Pancreas (tissue), 10 donors: ENCODE data around the gene KRTAP10-6. TPM values are rescaled to one million over a fixed set of nuclear protein-coding genes. Genes with fewer than 3 reads are reported as not detected.
A peak's percentile ranks its signal among the peaks of the same experiment; 100 is the strongest.

Experiments used
- ATAC-seq, 4 donors: fragments of 200-7000 bp; cut with Tn5 transposase; one replicate each; pipeline versions ENCODE4 v1.8.0 to v1.9.1; 2020; ENCODE audit warnings: mild to moderate bottlenecking in 4 of 4, moderate library complexity in 4 of 4
- DNase-seq, 6 donors: peaks; one replicate each; pipeline ENCODE4 v3.0.0-alpha.2; 2020
- FAIRE-seq: peaks from 2 replicates; lab custom pipeline; 2012; peaks lifted over from hg19 to GRCh38; lab: Jason Lieb, UNC
- H3K27ac ChIP-seq, 4 donors: fragments of 200-600 bp; sonication (generic); 1 replicate in 3 of 4; 2 replicates in 1 of 4; pipeline versions ENCODE4 v1.5.0 to v1.8.0; 2020
- H3K27me3 ChIP-seq, 4 donors: fragments of 200-600 bp; one replicate each; pipeline ENCODE4 v1.8.0; 2021
- H3K36me3 ChIP-seq, 3 donors: fragments of 200-600 bp; sonication (generic) in 1 of 3; one replicate each; pipeline versions ENCODE4 v1.5.0 to v1.8.0; 2020 to 2021
- H3K4me1 ChIP-seq, 3 donors: fragments of 200-600 bp; one replicate each; pipeline ENCODE4 v1.8.0; 2021
- H3K4me3 ChIP-seq, 4 donors: fragments of 200-600 bp; sonication (generic) in 2 of 4; one replicate each; pipeline versions ENCODE4 v1.5.0 to v1.8.0; 2020 to 2021
- H3K9me3 ChIP-seq, 4 donors: fragments of 200-600 bp; one replicate each; pipeline ENCODE4 v1.8.0; 2021
- WGBS, 2 donors: extraction: QIAGEN DNeasy Blood & Tissue Kit; methylation state at CpG; one replicate each; pipeline ENCODE4 v1.1.7; 2013; 5-methylcytosine and 5-hydroxymethylcytosine counted together
- intact Hi-C, 3 donors: fragments of 100-400 bp; cut with DNase I; formaldehyde crosslinking; loops; one replicate each; pipeline versions ENCODE4 v1.11.1 to v1.14.2; 2022
- polyA plus RNA-seq, 2 donors: library from polyadenylated mRNA; stranded (reverse); fragments of 200-250 nt; gene quantifications; one replicate each; pipeline ENCODE4 v1.2.3, GENCODE V29; 2013
- total RNA-seq, 6 donors: library from RNA; stranded (reverse); fragmentation: NEBNext Ultra II Directional in 4 of 6; extraction: Animal tissue kit (Norgen Biotek cat#: 25700) in 4 of 6; gene quantifications; one replicate each; pipeline versions ENCODE4 v1.2.1 to v1.2.4, GENCODE V29; 2021 to 2023
- TF ChIP-seq, protein P1 (sequence below), 4 donors: fragments of 200-600 bp; sonication (generic) in 3 of 4; IDR thresholded peaks; one replicate each; pipeline versions ENCODE4 v1.5.0 to v1.8.0; 2021; ENCODE audit warnings: antibody characterized with exemption in 4 of 4
- donor health status: healthy with polysubstance abuse.
- donor health status: DM: no; HTN: no; CAD: no; lungs with moderate emphysema.
- donor health status: DM: no; HTN: no; CAD: no.
- donor health status: control.
- donor health status: control.
- donor health status: Bipolar disorder and iron deficiency.
- donor health status: DM: yes; HTN: yes; CAD: no.
- donor health status: DM: no; HTN: no; CAD: no.
- donor health status: DM: no; HTN: no; CAD: no.
- donor health status: DM: yes; HTN: yes; CAD: no.

Gene KRTAP10-6
- total and polyA plus RNA-seq, 8 donors: not detected

DNA sequence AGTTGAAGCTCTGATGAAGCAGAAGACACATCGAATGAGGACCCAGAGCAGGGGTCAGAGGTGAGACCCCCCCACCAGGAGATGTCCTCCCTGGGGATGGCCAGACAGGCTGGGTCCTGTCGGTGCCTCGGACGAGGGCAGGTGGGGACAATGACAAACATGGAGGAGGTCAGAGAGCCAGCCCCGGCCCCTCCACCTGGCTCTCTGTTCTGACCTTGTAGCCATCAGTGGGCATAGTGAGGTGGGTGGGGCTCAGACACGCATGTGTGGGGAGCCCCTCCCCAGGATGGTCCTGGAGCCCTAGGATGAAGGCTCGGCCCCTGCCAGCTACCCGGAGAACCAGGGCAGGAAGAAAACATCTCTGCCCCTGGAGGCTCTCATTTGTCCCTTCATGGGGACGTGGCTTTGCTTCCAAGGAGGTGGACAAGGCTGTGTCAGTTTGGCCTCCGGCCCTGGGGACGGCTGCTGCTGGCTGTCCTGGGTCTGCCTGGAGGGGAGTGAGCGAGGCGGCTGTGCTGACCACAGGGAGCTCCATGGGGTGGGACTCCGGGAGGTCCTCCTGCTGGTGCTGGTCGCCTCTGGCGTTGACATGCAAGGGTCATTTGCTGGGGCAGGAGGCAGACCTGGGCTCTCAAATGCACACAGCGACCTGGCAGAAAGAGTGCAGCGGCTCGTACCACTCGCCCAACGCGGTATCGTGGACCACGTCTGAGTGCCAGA, 2.6 kb downstream of the KRTAP10-6 start:
- peak in 1 of 6 donors; percentile 28 for DNase-seq
- no peaks in the 10 kb centered on the region for H3K4me1 ChIP-seq
- intact Hi-C loops: no loop called here
- no peak for FAIRE-seq
- no peaks in the 10 kb centered on the region for H3K9me3 ChIP-seq
- H3K4me3 ChIP-seq: no peak overlapping the region
- TF ChIP-seq, protein P1, sequence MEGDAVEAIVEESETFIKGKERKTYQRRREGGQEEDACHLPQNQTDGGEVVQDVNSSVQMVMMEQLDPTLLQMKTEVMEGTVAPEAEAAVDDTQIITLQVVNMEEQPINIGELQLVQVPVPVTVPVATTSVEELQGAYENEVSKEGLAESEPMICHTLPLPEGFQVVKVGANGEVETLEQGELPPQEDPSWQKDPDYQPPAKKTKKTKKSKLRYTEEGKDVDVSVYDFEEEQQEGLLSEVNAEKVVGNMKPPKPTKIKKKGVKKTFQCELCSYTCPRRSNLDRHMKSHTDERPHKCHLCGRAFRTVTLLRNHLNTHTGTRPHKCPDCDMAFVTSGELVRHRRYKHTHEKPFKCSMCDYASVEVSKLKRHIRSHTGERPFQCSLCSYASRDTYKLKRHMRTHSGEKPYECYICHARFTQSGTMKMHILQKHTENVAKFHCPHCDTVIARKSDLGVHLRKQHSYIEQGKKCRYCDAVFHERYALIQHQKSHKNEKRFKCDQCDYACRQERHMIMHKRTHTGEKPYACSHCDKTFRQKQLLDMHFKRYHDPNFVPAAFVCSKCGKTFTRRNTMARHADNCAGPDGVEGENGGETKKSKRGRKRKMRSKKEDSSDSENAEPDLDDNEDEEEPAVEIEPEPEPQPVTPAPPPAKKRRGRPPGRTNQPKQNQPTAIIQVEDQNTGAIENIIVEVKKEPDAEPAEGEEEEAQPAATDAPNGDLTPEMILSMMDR (IDR thresholded peaks at IDR 0.05): no peak
- ATAC-seq: no peak
- H3K27me3 ChIP-seq: peaks cover 0 to 7% (median 0%) of the 10 kb centered on the region in 4 donors
- no peaks in the 10 kb centered on the region for H3K36me3 ChIP-seq
- 48 to 55% methylated on average over 24 of the region's 24 CpGs for WGBS, 2 donors
- no peak overlapping the region for H3K27ac ChIP-seq

DNA sequence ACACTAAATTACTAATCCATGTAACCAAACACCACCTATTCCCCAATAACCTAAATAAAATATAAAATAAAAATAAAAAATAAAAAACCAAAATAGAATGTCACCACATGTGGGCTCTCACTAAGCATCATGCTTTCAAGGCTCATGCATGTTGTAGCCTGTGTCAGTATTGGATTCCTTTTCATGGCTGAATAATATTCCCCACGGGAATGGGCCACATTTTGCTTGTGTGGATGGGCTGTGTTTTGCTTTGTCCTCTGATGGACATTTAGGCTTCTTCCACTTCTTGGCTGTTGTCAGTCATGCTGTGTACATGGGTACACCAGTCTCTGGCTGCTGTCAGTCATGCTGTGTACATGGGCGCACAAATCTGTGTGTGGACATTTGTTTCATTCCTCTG, 3.2 kb downstream of the KRTAP10-6 start:
- Histone ChIP-seq H3K27ac (no peak overlapping the region), H3K9me3 (no peaks in the 10 kb centered on the region), H3K27me3 (peaks cover 0 to 7% (median 0%) of the 10 kb centered on the region in 4 donors), H3K4me1 (no peaks in the 10 kb centered on the region), H3K4me3 (no peak overlapping the region), H3K36me3 (no peaks in the 10 kb centered on the region)
- TF ChIP-seq, protein P1 (IDR thresholded peaks at IDR 0.05): no peak
- ATAC-seq (no peak), DNase-seq (no peak), FAIRE-seq (no peak)
- intact Hi-C loops: no loop called here
- WGBS, 2 donors: 80 to 91% methylated on average over 2 of the region's 2 CpGs

DNA sequence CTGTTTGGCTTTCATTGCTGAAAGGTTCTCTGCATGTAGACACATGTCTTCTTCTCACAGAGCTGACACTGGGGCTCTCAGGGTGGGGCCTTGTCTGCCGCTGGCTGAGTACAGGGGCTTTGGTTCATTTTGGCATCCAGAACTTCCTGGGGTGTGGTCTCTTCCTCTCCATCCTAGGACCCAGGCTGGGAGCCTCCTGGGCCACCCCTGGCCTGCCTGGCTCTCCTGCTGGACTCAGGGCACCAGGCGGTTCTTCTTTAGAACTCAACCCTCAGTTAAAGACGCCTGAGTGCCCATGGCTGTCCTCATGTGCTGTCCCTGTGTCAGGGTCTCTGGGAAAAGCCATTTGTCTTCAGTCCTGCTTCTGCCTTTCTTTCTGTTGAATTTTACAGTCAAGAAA, 6.4 kb downstream of the KRTAP10-6 start:
- no peak for ATAC-seq
- H3K4me3 ChIP-seq: no peak overlapping the region
- intact Hi-C loops: no loop called here
- H3K4me1 ChIP-seq: no peaks in the 10 kb centered on the region
- no peak overlapping the region for H3K27ac ChIP-seq
- TF ChIP-seq, protein P1 (IDR thresholded peaks at IDR 0.05): no peak
- peaks cover 0 to 11% (median 0%) of the 10 kb centered on the region in 4 donors for H3K27me3 ChIP-seq
- peak in 1 of 6 donors; percentile 19 for DNase-seq
- no peaks in the 10 kb centered on the region for H3K9me3 ChIP-seq
- FAIRE-seq: no peak
- no peaks in the 10 kb centered on the region for H3K36me3 ChIP-seq
- 70 to 74% methylated on average over 3 of the region's 3 CpGs for WGBS, 2 donors

DNA sequence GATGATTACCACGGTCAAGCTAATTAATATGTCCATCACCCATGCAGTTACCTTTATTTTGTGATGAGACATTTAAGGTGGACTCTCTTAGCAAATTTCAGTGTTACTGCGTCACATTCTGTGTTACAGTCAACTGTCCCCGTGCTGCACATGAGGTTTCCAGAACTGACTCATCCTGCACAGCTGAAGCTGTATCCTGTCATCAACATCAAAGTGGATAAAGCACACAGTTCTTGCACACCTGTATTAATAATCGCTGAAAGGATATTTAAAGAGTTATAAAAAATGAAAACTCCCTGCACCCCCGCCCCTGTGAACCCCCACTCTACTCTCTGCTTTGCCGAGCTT, 8.5 kb downstream of the KRTAP10-6 start:
- Histone ChIP-seq H3K4me3 (no peak overlapping the region), H3K27me3 (peaks cover 0 to 11% (median 0%) of the 10 kb centered on the region in 4 donors), H3K27ac (no peak overlapping the region), H3K9me3 (no peaks in the 10 kb centered on the region), H3K36me3 (no peaks in the 10 kb centered on the region), H3K4me1 (no peaks in the 10 kb centered on the region)
- TF ChIP-seq, protein P1 (IDR thresholded peaks at IDR 0.05): no peak
- 58 to 69% methylated on average over 6 of the region's 6 CpGs for WGBS, 2 donors
- intact Hi-C loops: no loop called here
- FAIRE-seq: no peak
- DNase-seq: no peak
- no peak for ATAC-seq

DNA sequence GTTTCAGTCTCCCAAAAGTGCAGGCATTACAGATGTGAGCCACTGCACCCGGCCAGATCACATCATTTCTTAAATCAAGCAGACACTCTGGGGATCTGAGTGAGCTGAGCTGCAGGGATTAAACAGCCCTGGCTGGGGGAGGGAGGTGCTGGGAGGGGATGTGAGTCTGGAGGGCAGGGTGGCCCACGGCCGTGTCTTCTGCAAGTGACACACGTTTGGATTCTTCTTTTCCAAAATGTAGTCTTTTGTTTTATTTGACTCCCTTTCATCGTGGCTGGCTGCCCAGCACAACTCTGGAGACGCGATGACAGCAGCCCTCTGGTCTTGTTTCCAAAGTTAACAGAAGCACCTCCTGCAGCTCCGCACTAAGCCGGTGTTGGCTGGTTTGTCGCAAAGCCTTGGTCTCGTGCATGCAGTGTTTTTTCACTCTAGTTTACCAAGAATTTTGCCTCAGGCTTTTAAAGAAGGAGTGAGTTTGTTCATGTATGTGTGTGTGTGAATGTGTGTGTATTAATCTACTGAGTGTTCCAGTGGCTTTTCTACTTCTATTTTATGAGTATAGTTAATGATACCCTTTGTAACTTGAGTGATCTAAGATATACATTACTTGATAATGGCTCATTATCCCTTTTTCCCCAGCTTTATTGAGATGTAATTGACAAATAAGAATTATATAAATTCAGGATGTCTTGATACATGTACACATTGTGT, 9.1 kb downstream of the KRTAP10-6 start:
- Histone ChIP-seq H3K4me1 (no peaks in the 10 kb centered on the region), H3K27me3 (peaks cover 0 to 11% (median 0%) of the 10 kb centered on the region in 4 donors), H3K27ac (no peak overlapping the region), H3K4me3 (no peak overlapping the region), H3K9me3 (no peaks in the 10 kb centered on the region), H3K36me3 (no peaks in the 10 kb centered on the region)
- FAIRE-seq (no peak), DNase-seq (no peak), ATAC-seq (no peak)
- intact Hi-C loops: no loop called here
- 18 to 22% methylated on average over 11 of the region's 11 CpGs for WGBS, 2 donors
- TF ChIP-seq, protein P1 (IDR thresholded peaks at IDR 0.05): no peak
